PFSK-1 (cell line): ENCODE data around the gene EIF1B.

ENCODE experiments used
- FOXP2 ChIP-seq: optimal IDR thresholded peaks from 2 replicates; pipeline ENCODE3; 2011; ENCODE audit warnings: borderline replicate concordance, control low read depth, inconsistent platforms; ENCODE audit not compliant: insufficient read depth; ENCODE audit errors: extremely low read length, extremely low read depth
- POLR2AphosphoS5 ChIP-seq: IDR thresholded peaks from 2 replicates; pipeline ENCODE4 v1.6.1; 2012; ENCODE audit warnings: low read depth, mild to moderate bottlenecking, control low read depth, low read length, moderate library complexity
- REST ChIP-seq, 2 experiments: IDR thresholded peaks; 2 replicates each; pipeline versions ENCODE4 v1.6.1 to v1.8.0; 2011 to 2012; ENCODE audit warnings: low read depth in 2 of 2, low read length in 2 of 2, control low read depth in 1 of 2, inconsistent platforms in 1 of 2, mild to moderate bottlenecking in 1 of 2, moderate library complexity in 1 of 2; ENCODE audit not compliant: insufficient read depth in 1 of 2
- SIN3A ChIP-seq: IDR thresholded peaks from 2 replicates; pipeline ENCODE4 v1.6.1; 2012; ENCODE audit warnings: mild to moderate bottlenecking, low read length, moderate library complexity, borderline replicate concordance; ENCODE audit not compliant: insufficient read depth
- TAF1 ChIP-seq: IDR thresholded peaks from 2 replicates; pipeline ENCODE4 v1.6.1; 2012; ENCODE audit warnings: low read length, control low read depth, borderline replicate concordance; ENCODE audit not compliant: insufficient read depth

The EIF1B gene

DNA sequence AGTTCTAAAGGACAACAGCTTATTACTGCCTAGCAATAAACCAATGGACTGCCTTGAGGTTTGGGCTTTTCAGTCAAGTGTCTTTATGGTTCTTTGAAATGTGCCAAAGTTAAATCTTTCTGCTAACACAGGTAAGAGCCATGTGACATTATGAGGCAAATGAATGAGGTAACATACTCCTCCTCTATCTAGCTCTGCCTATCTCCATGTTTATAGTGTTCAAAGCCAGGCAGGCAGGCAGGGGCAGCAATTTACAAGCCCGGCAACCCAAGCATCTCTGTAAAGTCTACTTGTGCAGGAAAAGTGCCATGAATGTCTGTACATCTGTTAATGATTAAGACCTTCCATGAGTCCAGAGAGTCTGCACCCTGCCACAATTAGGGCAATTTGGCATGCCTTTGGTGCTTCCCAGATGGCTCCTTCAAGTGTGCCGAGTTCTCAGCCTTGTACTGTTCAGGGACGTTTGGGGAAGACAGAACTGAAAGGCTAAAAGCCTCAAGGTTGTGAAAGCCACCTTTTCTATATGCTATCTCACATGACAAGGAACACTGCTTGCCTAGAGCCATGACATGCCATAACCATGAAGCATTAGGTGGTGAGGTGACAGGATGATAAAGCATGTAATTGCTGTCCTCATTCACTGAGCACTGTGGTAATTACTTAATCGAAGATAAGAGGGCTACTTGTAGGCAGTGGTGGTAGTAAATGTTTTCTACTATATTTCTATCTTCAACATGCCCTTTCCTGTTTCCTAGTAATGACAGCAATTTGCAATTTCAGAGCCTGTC is 41.4 kb upstream of the EIF1B start:
- no peak for TF ChIP-seq POLR2AphosphoS5

- TF ChIP-seq REST (IDR thresholded peaks at IDR 0.05; ENCODE audit: insufficient read depth in 1 of 2, low read depth in 2 of 2, low read length in 2 of 2) (no peak), TAF1 (no peak), POLR2AphosphoS5 (no peak), SIN3A (no peak), FOXP2 (no peak)
Observed at GRCh38 chr3:40268802-40269524, 40.5 kb upstream of the EIF1B start.

GRCh38 chr3:40278791-40279190 is 30.7 kb upstream of the EIF1B start:
- TF ChIP-seq FOXP2 (no peak), REST (IDR thresholded peaks at IDR 0.05; ENCODE audit: insufficient read depth in 1 of 2, low read depth in 2 of 2, low read length in 2 of 2) (no peak), TAF1 (no peak), POLR2AphosphoS5 (no peak), SIN3A (no peak)

GRCh38 chr3:40281995-40282394 is 27.5 kb upstream of the EIF1B start:
- TF ChIP-seq REST (IDR thresholded peaks at IDR 0.05; ENCODE audit: insufficient read depth in 1 of 2, low read depth in 2 of 2, low read length in 2 of 2) (no peak), POLR2AphosphoS5 (no peak), FOXP2 (no peak), TAF1 (no peak), SIN3A (no peak)

GRCh38 chr3:40287248-40287647 is 22.3 kb upstream of the EIF1B start:
- TF ChIP-seq POLR2AphosphoS5 = no peak
- no peak for TF ChIP-seq FOXP2
- TF ChIP-seq SIN3A = no peak
- no peak for TF ChIP-seq REST (IDR thresholded peaks at IDR 0.05; ENCODE audit: insufficient read depth in 1 of 2, low read depth in 2 of 2, low read length in 2 of 2)
- TF ChIP-seq TAF1 = no peak
